Measurements from ENCODE around the gene CUL5.
"Not testable (repeated sequence)": the region's sequence is repeated elsewhere in the genome, so short reads cannot be mapped to it uniquely, and the experiment has no call there.

The CUL5 gene

DNA sequence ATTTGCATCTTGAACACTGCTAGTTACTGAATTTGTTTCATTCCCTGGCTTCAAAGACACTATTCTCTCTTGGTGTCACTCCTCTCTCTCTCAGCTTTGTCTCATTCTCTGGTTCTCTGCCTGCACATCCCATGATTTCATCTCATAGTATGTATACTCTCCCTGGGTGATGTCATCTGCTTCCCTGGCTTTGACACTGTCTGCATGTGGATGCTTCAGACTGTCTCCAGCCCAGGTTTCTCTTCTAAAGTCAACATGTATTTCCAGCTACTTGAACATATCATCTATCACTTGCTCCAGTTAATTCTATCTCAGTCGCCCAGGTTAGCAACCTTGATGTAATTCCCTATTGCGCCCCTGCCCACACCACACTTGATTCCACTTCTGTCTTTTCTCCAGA is 103.4 kb downstream of the CUL5 start:
- DNase-seq (ENCODE audit: low read depth in 2 of 2) = no peak

DNA sequence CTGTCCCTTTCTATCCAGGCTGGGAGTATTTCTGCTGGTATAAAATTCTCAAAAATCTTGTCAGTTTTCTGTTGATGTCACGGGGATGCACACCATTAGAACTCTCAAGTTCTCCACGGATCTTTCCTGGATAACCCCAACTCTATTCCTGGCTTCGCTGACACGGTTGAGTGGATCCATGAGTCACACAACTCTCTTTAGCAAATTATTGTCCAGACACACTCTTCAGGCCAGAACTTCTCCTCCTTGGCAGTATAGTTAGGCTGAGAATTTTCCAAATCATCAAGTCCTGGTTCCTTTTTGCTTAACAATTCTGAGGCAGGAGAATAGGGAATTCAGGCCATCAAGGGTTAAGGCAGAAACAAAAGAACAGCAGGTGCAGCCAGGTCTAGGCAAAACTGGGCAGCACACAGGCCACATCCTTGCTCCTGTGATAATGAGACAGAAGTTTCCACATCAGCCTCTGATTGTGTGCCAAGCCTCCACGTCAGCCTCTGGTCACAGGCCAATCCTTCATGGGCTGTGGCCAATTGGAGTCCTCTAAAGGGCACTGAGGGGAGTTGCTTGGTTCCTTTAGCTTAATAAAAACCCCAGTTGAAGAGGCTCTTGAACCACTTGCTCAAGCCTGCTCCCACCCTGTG is 106.9 kb downstream of the CUL5 start:
- peak; percentile 45 to 49 for DNase-seq (ENCODE audit: low read depth in 2 of 2)

GRCh38 chr11:108117746-108118371 is 109.2 kb downstream of the CUL5 start:
- peak; percentile 36 to 39 for DNase-seq (ENCODE audit: low read depth in 2 of 2)

DNA sequence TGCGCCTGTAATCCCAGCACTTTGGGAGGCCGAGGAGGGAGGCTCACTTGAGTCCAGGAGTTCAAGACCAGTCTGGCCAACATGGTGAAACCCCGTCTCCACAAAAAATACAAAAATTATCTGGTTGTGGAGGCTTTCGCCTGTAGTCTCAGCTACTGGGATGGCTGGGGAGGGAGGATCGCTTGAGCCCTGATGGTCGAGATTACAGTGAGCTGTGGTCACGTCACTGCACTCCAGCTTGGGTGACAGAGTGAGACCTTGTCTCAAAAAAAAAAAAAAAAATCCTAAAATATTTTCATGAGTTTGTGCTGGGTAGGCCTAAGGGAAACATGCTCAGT is 112.2 kb downstream of the CUL5 start:
- DNase-seq (ENCODE audit: low read depth in 2 of 2) = not testable (repeated sequence)

- DNase-seq (ENCODE audit: low read depth in 2 of 2) = peak; percentile 73 to 76
Measured at GRCh38 chr11:108121274-108122155, 112.8 kb downstream of the CUL5 start, which contains the start of gene ACAT1. Gene ACAT1 (plus strand): TSS chr11:108121567. CDS start chr11:108121607, 40 bp downstream.

GRCh38 chr11:108122166-108122628 is 113.5 kb downstream of the CUL5 start:
- no peak for DNase-seq (ENCODE audit: low read depth in 2 of 2)

DNA sequence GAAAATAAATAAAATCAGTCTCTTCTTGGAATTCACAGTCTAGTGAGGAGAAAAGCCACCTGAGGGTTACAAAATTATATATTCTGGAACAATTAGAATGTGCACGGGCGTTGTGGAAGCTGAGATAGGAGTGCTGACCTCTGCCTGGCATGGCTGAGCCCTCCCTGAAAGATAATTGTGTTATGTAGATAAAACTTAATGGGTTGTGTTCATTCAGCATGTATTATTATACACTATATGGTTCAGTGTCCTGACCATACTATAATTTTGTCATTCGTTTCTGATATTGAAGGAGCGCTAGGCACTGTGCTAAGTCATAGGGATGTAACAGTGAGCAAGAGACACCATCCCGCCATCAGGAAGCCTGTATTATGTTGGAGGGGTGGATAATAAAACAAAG is 116.4 kb downstream of the CUL5 start:
- DNase-seq (ENCODE audit: low read depth in 2 of 2) = no peak

- DNase-seq (ENCODE audit: low read depth in 2 of 2) = no peak
Measured at GRCh38 chr11:108128772-108129171, 120.1 kb downstream of the CUL5 start.

DNA sequence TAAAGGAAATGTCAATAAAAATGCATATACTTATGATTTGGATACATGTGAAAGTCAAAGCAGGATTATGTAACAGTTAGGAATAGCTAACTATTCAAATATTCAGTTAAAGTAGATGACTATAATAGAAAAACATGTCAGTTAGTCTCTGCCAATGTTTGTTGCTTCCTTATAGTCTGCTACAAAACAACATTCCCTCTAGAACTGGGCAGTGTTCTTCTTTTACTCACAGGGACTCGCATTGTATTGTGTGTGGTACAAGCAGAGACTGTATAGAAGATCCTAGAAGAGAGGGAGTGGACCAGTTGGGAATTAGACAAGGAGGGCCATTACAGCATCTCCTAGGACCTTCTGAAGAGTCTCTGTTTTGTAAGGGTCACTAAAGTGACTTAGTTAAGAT is 123.3 kb downstream of the CUL5 start:
- DNase-seq (ENCODE audit: low read depth in 2 of 2) = no peak

DNA sequence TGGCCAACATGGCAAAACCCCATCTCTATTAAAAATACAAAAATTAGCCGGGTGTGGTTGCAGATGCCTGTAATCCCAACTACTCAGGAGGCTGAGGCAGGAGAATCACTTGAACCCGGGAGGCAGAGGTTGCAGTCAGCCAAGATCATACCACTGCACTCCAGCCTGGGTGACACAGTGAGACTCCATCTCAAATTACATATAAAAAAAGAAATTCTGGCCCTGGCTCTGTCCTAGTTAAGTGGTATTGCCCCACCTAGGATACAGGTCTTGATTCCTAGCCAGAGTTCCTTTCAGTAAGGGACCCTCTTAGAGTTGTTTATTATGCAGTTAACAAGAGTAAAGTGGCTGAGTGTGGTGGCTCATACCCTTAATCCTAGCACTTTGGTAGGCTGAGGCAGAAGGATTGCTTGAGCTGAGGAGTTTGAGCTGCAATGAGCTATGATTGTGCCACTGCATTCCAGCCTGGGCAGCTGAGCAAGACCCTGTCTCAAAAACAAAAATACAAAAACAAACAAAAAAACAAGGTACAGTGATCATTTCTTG is 124.4 kb downstream of the CUL5 start:
- DNase-seq (ENCODE audit: low read depth in 2 of 2) = not testable (repeated sequence)

DNA sequence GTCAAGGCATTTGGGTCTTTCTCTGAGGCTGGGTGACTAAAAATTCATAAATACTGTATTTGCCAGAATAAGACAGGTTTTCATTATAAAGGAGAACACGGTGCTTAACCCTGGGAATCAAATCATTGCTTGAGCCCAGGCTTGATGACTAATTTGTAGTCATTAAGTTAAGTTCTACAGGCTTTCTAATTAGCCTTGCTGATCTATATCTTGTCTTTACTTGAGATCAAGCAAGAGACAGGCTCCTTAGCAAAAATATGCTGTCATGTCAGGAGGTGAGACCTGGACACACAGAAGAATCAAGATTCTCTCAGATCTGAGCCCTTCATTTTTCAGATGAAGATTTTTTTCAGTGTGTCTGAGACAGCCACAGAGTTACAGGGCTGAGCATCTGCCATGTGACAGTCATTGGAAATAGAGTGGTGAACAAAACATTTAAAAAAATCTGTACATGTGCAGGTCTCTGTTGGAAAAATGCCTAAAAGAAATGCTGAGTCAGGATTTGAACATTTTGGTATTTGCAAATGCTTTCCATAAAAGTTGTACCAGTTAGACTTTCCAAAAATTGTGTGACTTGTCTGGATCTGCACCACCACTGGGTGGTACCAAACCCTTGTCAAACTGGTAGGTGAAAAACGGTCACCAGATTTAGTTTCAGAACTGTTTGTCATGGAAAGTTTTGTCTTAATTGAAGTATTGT is 127.3 kb downstream of the CUL5 start:
- no peak for DNase-seq (ENCODE audit: low read depth in 2 of 2)

DNA sequence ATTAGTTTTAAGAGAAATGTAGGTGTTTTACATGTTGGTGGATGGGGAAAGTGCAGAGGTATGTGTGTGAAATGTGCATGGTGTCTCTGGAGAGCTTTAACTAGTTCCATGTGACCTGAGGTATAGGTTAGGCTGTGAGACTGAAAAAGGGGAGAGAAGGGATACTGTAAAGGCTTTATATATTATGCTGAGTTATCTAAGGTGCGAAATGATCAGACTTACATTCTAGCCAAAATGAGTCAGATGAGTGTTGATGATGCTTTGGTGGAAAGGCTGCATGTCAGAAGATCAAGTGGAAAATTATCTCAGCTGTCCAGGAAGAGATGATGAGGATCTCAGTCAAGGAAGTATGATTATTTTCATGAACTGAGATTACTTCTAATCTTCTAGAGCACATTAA is 128.5 kb downstream of the CUL5 start:
- no peak for DNase-seq (ENCODE audit: low read depth in 2 of 2)

- no peak for DNase-seq (ENCODE audit: low read depth in 2 of 2)
Measured at GRCh38 chr11:108142304-108142703, 133.6 kb downstream of the CUL5 start.

DNA sequence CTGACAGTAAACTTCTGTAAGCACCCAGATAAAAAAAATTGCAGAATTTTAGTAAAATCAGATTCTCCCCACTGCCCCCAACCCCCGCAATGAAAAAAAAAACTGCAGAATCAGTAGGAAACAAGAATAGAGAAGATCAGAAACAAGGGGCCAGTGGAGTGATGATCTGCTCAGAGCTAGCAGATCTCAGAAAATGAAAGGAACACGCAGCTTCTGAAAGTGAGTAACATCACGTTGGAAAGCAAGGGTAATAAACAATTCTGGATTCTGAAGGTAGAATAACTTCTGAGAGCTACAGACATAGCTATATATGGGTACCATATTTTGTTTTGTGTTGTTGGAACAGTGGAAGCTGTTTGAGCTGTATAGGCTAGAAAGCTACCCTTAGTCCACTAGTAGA is 135.9 kb downstream of the CUL5 start:
- DNase-seq (ENCODE audit: low read depth in 2 of 2) = no peak

GRCh38 chr11:108147150-108147549 is 138.5 kb downstream of the CUL5 start:
- no peak for DNase-seq (ENCODE audit: low read depth in 2 of 2)

DNA sequence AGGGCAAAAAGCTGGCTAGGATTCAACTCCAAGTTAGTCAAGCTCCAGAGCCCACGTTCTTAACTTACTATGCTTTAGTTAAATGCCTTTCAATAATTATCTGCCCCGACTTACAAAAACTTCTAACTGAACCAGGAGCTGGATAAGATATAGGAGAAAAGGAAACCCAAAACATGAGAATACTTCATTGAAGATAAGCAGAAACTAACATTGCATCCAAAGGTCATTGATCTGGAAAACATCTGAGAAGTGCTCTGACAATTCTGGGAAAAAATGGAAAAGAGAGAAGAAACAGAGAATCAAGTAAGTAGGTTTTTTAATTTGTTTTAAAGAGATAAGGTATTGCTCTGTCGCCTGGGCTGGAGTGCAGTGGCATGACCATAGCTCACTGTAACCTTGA is 139.9 kb downstream of the CUL5 start:
- no peak for DNase-seq (ENCODE audit: low read depth in 2 of 2)

GRCh38 chr11:108154591-108154990 is 145.9 kb downstream of the CUL5 start:
- no peak for DNase-seq (ENCODE audit: low read depth in 2 of 2)
